ENCODE results near the gene DLL4.

Gene DLL4

DNA sequence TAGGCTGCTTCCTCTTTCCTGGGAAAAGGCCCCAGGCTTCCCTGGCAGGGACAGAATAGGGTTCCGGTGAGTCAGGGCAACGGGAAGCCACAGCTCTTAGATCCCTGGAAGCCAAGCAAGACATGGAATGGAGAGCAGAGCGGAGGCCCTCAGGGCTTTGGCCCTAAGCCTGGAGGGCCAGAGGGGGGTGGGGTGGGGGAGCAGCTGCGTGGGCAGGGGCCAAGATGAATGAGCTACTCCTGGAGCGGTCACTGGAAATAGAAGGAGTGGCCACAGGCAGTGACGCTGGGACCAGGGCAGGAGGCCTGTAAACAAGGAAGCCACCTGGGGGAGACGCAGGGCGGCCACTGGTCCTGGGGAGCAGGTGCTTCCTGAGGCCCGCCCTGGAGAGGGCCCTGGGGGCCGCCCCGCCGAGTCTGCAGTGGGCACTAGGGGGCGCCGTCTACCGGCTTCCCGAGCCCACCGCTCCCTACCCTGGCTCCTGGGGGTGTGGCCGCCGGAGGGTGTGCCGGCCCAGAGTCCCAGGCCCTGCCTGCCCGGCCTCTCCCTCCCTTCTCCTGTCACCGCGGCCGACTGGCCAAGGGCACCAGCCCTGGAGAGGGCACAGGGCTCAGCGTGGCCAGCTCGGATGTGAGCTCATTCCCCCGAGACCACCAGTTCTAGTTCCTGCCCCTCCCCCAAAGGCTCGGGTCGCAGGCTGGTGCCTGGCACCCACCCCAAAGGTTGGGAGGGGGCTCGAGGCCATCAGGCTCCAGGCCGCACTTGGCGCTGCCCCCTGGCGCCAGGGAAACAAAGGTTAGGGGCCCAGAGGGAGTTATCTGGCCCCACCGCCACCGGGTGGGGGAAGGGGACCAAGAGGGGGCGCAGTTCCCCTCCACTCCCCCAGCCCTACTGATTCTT lies 22.8 kb upstream of the DLL4 start:
- DNase-seq (ENCODE audit: low read depth in 3 of 3), result peak; percentile 63 to 83 (median 72)

GRCh38 chr15:40906991-40907802 lies 21.9 kb upstream of the DLL4 start:
- DNase-seq (ENCODE audit: low read depth in 3 of 3), result peak in 1 of 3 donors; percentile 40

GRCh38 chr15:40908095-40908494 lies 21.0 kb upstream of the DLL4 start:
- DNase-seq (ENCODE audit: low read depth in 3 of 3), result no peak

DNA sequence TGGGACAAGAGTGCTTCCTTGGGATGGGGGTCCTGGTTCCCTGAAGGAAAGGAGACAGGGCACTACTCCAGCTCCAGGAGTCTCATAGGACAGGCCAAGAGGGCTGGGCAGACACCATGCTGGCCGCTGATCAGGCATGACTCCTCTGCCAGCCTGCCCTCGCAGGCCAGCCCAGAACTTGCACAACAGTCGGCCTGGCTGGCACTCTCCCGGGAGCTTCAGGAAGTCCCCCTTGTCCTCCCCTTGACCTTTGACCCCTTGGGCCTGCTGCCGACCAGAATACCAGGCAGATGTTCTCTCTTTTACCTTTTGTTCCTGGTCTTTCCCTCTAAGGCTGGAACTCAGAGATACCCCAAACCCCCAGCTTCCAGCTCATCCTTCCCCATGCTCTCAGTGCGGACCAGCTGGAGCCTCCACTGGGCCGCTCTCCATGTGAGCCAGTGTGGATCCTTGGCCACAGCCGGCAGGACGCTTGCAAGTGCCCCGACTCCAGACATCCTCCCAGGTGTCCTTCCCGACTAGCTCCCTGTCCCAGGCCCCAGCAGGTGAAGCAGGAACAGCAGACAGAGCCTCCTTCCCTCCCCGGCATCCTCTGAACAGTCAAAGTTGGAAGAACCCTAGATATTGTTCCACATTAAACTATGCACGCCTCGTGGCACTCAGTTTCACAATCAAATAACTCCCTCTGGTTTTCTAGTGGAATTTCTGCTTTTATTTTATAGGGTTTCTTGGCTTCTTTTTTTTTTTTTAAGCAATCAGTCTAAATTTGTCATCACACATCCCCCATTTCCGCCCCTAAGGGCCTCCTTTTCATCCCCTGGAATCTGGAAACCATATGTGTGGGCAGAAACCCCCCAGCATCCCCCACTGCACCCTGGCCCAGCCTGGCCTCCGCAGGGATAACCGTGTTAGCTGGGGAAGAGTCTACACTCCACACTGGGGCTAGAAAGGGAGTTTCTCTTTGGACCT lies 19.2 kb upstream of the DLL4 start:
- no peak for DNase-seq (ENCODE audit: low read depth in 3 of 3)

- DNase-seq (ENCODE audit: low read depth in 3 of 3), result no peak
Measured at GRCh38 chr15:40911141-40911540, 18.0 kb upstream of the DLL4 start.

- DNase-seq (ENCODE audit: low read depth in 3 of 3), result no peak
Measured at GRCh38 chr15:40911693-40912092, 17.4 kb upstream of the DLL4 start.

- DNase-seq (ENCODE audit: low read depth in 3 of 3), result no peak
Measured at GRCh38 chr15:40912478-40912877, 16.7 kb upstream of the DLL4 start.

DNA sequence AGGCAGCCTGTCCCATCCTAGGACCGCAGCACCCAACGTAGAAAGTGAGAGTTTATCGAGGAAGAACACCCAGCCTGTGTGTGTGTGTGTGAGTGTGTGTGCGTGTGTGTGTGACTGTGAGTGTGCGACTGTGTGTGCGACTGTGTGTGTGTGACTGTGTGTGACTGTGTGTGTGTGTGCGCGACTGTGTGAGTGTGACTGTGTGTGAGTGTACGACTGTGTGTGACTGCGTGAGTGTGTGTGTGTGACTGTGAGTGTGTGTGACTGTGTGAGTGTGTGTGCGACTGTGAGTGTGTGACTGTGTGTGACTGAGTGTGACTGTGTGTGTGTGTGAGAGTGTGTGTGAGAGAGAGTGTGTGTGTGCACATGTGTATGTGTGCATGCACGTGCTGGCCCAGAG lies 15.1 kb upstream of the DLL4 start:
- DNase-seq (ENCODE audit: low read depth in 3 of 3), result no peak

DNA sequence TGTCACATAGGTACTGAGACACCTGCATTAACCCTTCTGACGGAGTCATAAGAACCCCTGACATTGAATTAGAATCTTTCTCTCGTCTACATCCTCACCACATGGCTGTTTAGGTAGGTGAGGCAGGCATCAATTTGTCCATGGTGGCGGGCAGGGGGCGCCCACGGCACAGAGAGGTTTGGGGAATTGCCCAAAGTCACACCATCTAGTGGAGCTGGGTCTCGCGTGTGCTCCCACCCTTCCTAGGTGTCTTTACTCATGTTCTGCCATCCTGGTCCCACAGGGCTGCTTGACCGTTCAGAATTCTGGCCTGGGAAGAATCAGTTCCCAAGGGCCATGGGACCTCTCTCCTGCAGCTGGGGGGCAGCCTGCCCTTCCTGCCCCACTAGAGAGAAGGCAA lies 14.7 kb upstream of the DLL4 start:
- DNase-seq (ENCODE audit: low read depth in 3 of 3), result no peak

GRCh38 chr15:40915116-40915661 lies 14.0 kb upstream of the DLL4 start:
- DNase-seq (ENCODE audit: low read depth in 3 of 3), result no peak

DNA sequence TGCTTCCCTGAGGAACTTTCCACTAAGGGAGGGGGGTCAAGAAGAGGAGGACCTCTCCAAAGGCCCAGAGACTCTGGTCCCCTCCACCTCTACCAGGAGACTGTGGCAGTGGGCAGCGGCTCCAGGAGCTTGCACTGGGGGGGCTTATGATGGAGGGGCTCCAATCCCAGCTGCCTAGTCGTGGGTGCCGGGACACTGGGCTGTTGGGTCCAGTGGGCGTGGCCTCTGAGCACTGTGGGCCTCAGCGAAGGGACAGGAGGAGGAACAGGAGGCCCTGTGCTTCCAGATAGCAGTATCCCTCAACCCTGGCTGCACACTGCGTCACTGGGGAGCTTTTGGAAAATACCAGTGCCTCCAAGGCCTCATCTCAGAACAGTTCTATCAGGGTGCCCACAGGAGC lies 13.5 kb upstream of the DLL4 start:
- DNase-seq (ENCODE audit: low read depth in 3 of 3), result no peak

DNA sequence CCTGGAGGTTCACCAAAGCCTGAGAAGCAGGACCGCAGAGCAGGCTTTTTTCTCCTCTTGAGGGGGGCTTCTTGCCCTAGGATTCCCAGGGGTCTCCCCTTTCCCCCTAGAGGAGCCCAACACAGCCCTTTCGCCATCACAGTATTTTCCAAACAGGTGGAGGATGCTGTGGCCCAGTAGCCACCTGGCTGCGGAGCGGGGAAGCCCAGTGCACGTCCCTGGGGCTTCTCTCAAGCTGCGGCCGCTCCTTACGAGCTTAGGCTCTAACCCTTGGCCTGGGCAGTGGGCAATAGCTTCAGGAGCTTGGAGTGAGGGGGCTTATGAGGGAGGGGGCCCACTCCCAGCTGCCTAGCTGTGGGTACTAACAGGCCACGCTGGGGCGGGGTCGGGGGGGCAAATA lies 11.6 kb upstream of the DLL4 start:
- no peak for DNase-seq (ENCODE audit: low read depth in 3 of 3)

- no peak for DNase-seq (ENCODE audit: low read depth in 3 of 3)
Measured at GRCh38 chr15:40918146-40918798, 10.9 kb upstream of the DLL4 start.

- DNase-seq (ENCODE audit: low read depth in 3 of 3), result no peak
Measured at GRCh38 chr15:40918799-40919392, 10.2 kb upstream of the DLL4 start.

GRCh38 chr15:40921949-40922607 lies 7.1 kb upstream of the DLL4 start:
- DNase-seq (ENCODE audit: low read depth in 3 of 3), result no peak

DNA sequence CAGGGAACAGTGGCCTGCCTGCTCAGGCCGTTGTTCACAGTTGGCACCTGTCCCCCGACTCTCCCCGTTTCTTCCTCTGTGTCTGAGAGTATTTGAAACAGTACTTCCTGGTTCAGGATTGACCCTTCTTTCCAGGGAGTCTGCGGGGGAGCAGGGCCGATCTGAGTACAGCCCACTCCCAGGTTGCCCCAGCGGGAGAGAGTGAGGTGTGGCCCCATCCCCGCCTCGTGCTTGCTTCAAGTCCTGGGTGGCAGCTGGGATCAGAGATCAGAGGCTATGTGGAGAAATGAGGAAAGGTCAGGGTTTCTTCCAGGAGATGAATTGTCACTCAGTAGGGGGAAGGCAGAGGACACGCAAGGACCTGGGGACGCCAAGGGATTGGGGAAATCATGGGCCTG lies 6.5 kb upstream of the DLL4 start:
- no peak for DNase-seq (ENCODE audit: low read depth in 3 of 3)

DNA sequence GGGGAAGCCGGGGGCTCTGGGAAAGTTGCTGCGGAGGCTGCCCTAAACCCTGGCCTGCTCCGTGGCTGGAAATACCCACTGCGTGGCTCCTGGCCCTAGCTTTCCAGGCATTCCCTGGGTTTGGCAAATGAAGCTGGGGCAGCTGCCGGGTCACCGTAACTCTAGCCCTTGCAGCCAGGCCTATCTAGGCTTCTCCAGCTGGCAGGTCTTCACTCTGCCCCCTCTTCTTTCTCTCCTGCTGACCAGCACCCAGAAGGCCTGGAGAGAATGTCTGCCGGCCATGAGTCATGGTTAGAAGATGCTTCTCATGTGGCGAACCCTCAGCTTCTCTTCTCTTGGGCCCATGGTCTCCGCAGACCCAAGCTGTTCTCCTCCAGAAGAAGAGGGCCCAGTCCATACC lies 5.6 kb upstream of the DLL4 start:
- DNase-seq (ENCODE audit: low read depth in 3 of 3), result no peak

DNA sequence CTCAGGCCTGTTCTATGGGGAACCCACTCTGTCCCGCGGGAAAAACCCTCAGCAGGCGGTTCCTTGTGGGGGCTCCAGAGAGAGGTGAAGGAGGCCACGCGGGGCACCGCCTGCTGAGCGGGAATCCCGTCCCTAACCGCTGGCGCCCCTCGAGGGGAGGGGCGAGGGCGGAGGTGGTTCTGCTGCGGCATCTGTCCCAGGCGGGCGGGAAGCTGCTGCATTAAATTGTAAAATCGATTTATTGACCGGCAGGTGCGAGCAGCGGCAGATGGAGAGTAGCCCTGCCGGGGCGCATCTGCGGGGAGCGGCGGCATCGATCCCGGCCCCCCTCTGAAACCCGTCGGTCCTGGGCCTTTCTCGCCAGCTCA lies 3.7 kb upstream of the DLL4 start:
- no peak for DNase-seq (ENCODE audit: low read depth in 3 of 3)

- no peak for DNase-seq (ENCODE audit: low read depth in 3 of 3)
Measured at GRCh38 chr15:40925863-40926658, 3.1 kb upstream of the DLL4 start.
